ENCODE measurements around the gene APOA5. TPM values are rescaled to one million over a fixed set of nuclear protein-coding genes. Genes with fewer than 3 reads are reported as not detected.

The APOA5 gene, protein sequence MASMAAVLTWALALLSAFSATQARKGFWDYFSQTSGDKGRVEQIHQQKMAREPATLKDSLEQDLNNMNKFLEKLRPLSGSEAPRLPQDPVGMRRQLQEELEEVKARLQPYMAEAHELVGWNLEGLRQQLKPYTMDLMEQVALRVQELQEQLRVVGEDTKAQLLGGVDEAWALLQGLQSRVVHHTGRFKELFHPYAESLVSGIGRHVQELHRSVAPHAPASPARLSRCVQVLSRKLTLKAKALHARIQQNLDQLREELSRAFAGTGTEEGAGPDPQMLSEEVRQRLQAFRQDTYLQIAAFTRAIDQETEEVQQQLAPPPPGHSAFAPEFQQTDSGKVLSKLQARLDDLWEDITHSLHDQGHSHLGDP
- total RNA-seq, result not detected
- long read RNA-seq, donor 1, result 0 reads
- long read RNA-seq, donor 2, result 0 reads

DNA sequence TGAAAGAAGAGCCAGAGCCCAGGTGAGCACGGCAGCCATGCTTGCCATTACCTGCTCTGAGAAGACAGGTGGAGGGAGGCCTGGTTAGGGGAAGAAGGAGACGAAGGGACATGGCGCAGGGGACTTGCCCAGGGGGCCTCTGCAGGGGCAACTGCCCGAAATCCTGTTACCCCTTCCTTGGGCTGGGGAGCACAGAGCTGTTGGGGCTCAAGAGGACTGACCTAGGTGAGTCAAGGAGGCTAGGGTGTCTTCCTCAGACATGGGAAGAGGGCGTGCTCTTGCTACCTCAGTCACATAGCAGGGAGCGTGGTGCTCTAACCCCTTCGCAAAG lies at the start of gene APOA5:
Gene APOA5, minus strand, starts transcription at position 67 of the 331 bp plus-strand sequence. Its CDS starts 19 bp downstream, at position 48.
- intact Hi-C loops (cut with DNase I, micrococcal nuclease), result loop anchor here in 1 of 2 donors (10.0 kb wide), 1 partner anchor 313 kb away; no protein-coding TSS in a partner anchor
- Histone ChIP-seq H3K4me1 (ENCODE audit: low read depth) (peaks cover 9% of the 10 kb centered on the region), H3K36me3 (ENCODE audit: low read depth) (no peaks in the 10 kb centered on the region), H3K4me3 (no peak within 1 kb of the TSS), H3K9me3 (no peaks in the 10 kb centered on the region)
- DNase-seq (no peak), ATAC-seq (no peak)
- TF ChIP-seq, protein P1, sequence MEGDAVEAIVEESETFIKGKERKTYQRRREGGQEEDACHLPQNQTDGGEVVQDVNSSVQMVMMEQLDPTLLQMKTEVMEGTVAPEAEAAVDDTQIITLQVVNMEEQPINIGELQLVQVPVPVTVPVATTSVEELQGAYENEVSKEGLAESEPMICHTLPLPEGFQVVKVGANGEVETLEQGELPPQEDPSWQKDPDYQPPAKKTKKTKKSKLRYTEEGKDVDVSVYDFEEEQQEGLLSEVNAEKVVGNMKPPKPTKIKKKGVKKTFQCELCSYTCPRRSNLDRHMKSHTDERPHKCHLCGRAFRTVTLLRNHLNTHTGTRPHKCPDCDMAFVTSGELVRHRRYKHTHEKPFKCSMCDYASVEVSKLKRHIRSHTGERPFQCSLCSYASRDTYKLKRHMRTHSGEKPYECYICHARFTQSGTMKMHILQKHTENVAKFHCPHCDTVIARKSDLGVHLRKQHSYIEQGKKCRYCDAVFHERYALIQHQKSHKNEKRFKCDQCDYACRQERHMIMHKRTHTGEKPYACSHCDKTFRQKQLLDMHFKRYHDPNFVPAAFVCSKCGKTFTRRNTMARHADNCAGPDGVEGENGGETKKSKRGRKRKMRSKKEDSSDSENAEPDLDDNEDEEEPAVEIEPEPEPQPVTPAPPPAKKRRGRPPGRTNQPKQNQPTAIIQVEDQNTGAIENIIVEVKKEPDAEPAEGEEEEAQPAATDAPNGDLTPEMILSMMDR (IDR thresholded peaks at IDR 0.05), result no peak

DNA sequence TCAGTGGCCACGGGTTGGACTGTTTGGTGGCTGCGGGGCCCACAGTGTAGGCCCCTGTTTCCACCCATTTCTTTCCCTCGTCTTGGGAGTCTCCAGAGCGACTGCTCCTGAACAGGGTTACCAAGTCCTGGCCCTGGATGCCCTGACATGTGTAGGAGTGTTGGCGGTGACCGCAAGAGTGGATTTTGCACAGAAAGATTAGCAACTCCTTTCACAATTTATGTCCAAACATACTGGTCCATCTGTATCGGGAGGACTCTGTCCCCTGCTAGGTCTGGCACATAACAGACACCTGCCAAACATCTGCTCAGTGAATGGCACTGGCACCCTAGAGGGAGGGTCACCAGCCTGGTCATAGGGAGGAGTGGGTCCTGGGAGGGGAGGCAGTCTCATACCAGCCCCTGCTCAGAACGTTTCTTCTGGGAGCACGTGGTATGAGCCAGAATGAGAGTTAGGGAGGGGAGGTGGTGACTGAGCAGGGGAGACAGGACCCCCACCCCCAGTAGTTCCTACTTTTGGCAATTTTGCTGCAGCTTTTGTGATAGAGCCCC lies 49.1 kb upstream of the APOA5 start:
- TF ChIP-seq, protein P1 (IDR thresholded peaks at IDR 0.05), result no peak
- Histone ChIP-seq H3K36me3 (ENCODE audit: low read depth) (no peaks in the 10 kb centered on the region), H3K4me1 (ENCODE audit: low read depth) (peaks cover 5% of the 10 kb centered on the region), H3K9me3 (no peaks in the 10 kb centered on the region), H3K4me3 (no peak overlapping the region)
- ATAC-seq (no peak), DNase-seq (no peak)
- intact Hi-C loops (cut with DNase I, micrococcal nuclease), result no loop called here

DNA sequence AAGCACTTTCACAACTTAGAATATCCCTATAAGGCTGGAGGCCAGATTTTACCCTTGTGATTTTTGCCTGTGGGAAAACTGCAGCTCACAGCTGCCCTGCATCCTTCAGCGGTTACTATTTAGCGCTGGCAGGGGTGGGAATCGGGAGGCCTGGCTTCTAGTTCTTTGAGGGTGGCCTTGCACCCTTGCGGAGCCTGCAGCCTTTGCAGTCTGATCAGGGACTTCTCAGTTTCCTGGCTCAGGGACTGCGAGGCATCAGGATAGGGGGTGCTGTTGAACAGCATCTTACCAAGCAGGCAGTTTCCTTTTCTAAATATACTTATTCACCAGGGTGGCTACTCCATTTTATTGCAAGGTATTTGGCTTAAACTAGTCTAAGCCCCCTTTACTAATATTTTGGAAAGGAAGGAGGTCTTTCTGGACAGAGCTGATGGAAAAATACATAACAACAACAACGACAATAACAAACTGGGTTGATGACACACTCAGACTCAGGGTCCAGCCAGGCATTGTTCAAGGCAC lies 48.6 kb upstream of the APOA5 start:
- Histone ChIP-seq H3K4me1 (ENCODE audit: low read depth) (peaks cover 6% of the 10 kb centered on the region), H3K36me3 (ENCODE audit: low read depth) (no peaks in the 10 kb centered on the region), H3K9me3 (no peaks in the 10 kb centered on the region), H3K4me3 (no peak overlapping the region)
- intact Hi-C loops (cut with DNase I, micrococcal nuclease), result no loop called here
- TF ChIP-seq, protein P1 (IDR thresholded peaks at IDR 0.05), result no peak
- DNase-seq (no peak), ATAC-seq (no peak)

DNA sequence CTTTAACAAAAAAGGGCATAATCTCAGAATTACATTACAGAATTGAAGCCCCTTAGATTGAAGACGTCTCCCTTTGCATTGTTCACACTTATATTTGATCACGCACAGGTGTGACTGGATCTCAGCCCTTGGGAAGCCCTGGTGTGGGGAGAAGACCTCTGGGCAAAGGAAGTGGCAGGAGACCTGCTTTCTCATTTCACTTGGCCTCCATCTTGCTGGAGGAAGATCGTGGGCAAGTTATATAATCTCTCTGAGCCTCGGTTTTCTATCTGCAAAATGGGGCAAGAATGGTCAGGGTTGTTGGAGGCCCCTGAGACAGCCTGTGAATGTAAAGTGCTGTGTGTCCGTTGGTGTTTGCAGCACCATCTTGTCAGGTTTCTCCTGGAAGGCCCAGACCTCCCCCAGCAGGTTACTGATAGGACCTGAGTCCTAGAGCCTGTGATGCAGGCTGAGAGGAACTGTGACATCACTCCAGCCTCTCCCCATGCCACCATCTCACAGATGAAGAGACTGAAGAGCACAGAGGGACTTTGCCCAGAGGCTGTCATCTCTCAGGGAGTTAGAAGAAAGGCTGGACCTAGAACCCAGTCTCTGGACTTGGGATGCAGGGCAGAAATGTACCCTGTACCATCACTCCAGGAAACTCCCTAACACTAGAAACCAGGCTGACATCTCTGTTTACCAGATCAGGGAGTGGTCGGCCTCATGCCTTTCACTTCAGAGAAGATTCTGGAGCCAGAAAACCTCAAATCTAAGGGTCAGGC lies 46.8 kb upstream of the APOA5 start:
- DNase-seq (no peak), ATAC-seq (peak; percentile 9)
- TF ChIP-seq, protein P1 (IDR thresholded peaks at IDR 0.05), result no peak
- Histone ChIP-seq H3K9me3 (no peaks in the 10 kb centered on the region), H3K4me1 (ENCODE audit: low read depth) (peaks cover 6% of the 10 kb centered on the region), H3K4me3 (no peak overlapping the region), H3K36me3 (ENCODE audit: low read depth) (no peaks in the 10 kb centered on the region)
- intact Hi-C loops (cut with DNase I, micrococcal nuclease), result no loop called here

DNA sequence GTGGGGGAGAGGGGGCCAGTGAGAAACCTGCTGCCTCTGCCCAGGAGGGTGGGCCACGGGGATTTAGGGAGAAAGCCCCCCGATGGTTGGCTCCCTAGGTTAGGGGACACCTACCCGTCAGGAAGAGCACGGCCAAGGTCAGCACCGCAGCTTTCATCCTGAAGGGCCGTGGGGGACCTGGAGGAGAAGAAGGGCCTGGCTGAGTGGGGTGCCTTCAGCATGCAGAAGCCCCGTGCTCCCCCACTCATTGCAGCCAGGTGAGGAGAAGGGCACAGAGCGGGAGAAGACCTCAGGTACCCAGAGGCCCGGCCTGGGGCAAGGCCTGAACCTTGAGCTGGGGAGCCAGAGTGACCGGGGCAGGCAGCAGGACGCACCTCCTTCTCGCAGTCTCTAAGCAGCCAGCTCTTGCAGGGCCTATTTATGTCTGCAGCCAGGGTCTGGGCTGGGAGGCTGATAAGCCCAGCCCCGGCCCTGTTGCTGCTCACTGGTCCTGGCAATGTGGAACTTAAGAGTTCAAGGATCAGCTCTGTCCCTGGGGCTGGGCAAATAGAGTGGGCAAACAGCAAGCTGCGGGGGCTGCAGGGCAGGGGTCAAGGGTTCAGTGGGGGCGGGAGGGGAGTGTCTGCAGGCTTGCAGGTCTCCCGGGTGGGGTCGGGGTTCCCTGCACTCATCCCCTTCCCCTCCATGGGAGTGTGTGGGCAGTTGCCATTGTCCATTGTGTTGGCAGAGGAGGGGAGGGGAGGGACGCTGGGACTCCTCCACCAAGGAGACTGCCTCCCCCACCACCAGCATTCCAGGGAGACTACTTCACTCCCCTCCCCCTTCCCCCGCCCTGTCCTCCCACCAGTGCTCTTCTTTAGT lies 45.8 kb upstream of the APOA5 start, which contains the start of gene APOA1:
Gene APOA1, minus strand, starts transcription at position 392 of the 861 bp plus-strand sequence. Its CDS starts 235 bp downstream, at position 157.
- TF ChIP-seq, protein P1 (IDR thresholded peaks at IDR 0.05), result no peak
- H3K4me3 ChIP-seq, result no peak within 1 kb of the TSS
- intact Hi-C loops (cut with DNase I, micrococcal nuclease), result no loop called here
- peaks cover 6% of the 10 kb centered on the region for H3K4me1 ChIP-seq (ENCODE audit: low read depth)
- DNase-seq (no peak), ATAC-seq (no peak)
- H3K36me3 ChIP-seq (ENCODE audit: low read depth), result no peaks in the 10 kb centered on the region
- no peaks in the 10 kb centered on the region for H3K9me3 ChIP-seq
